ENCODE results near the gene MYADML2.
"Not testable (repeated sequence)": the region's sequence is repeated elsewhere in the genome, so short reads cannot be mapped to it uniquely, and the experiment has no call there.

MYADML2 gene

GRCh38 chr17:81922566-81923301 is 24.3 kb downstream of the MYADML2 start:
- DNase-seq, result no peak

- no peak for DNase-seq
Measured at GRCh38 chr17:81921996-81922565, 25.0 kb downstream of the MYADML2 start.

- no peak for DNase-seq
Measured at GRCh38 chr17:81921537-81921862, 25.5 kb downstream of the MYADML2 start.

- no peak for DNase-seq
Measured at GRCh38 chr17:81920612-81921536, 26.2 kb downstream of the MYADML2 start.

GRCh38 chr17:81918832-81919545 is 28.0 kb downstream of the MYADML2 start:
- DNase-seq, result no peak

- not testable (repeated sequence) for DNase-seq
Measured at GRCh38 chr17:81918333-81918669, 28.7 kb downstream of the MYADML2 start.

- peak; percentile 32 for DNase-seq
Measured at GRCh38 chr17:81917565-81918332, 29.3 kb downstream of the MYADML2 start, which contains the start of gene SIRT7. SIRT7 (minus strand) TSS chr17:81918176; CDS start chr17:81918131, 45 bp downstream.

- no peak for DNase-seq
Measured at GRCh38 chr17:81916234-81917001, 30.6 kb downstream of the MYADML2 start.

GRCh38 chr17:81915331-81915730 is 31.7 kb downstream of the MYADML2 start:
- no peak for DNase-seq

GRCh38 chr17:81914103-81914850 is 32.8 kb downstream of the MYADML2 start:
- DNase-seq, result no peak

- DNase-seq, result no peak
Measured at GRCh38 chr17:81913394-81914102, 33.5 kb downstream of the MYADML2 start.

- DNase-seq, result no peak
Measured at GRCh38 chr17:81912441-81913309, 34.4 kb downstream of the MYADML2 start.

GRCh38 chr17:81911969-81912368 is 35.1 kb downstream of the MYADML2 start:
- DNase-seq, result no peak

- DNase-seq, result peak; percentile 51
Measured at GRCh38 chr17:81911277-81911961, 35.6 kb downstream of the MYADML2 start, which contains the start of gene PCYT2. PCYT2 (minus strand) TSS chr17:81911399; CDS start chr17:81911355, 44 bp downstream.

- no peak for DNase-seq
Measured at GRCh38 chr17:81910840-81911276, 36.2 kb downstream of the MYADML2 start.

GRCh38 chr17:81909966-81910839 is 36.8 kb downstream of the MYADML2 start:
- no peak for DNase-seq

- DNase-seq, result no peak
Measured at GRCh38 chr17:81909231-81909630, 37.8 kb downstream of the MYADML2 start.
